Measurements from ENCODE around the gene CDK15. TPM values are rescaled to one million over a fixed set of nuclear protein-coding genes. Genes with fewer than 3 reads are reported as not detected.

CDK15 gene
- total RNA-seq (2021; ENCODE audit: unreplicated experiment) (not detected), Bru-seq, nascent RNA (percentile 2 among the genes with signal in this experiment), BruChase-seq, experiment 1, labeled RNA remaining after a 6-hour chase (not detected), BruChase-seq, experiment 2, labeled RNA remaining after a 2-hour chase (not detected)
- polyA plus RNA-seq (2012) = not detected in 2 replicates
- long read RNA-seq = 0 reads

GRCh38 chr2:201806442-201807170, at the start of gene CDK15:
Gene CDK15, plus strand, starts transcription at chr2:201806537. Its CDS starts 128 bp downstream, at chr2:201806665.
- intact Hi-C loops (cut with micrococcal nuclease) = no loop called here
- CTCF ChIA-PET = no interaction called here
- Histone ChIP-seq H3K4me1 (ENCODE audit: control insufficient read depth in 1 of 2, insufficient read depth in 2 of 2, low read length in 2 of 2) (no peaks in the 10 kb centered on the region), H3K4me2 (ENCODE audit: low read length) (no peak within 1 kb of the TSS), H3K79me2 (ENCODE audit: insufficient read depth, low read length) (no peaks in the 10 kb centered on the region), H4K20me1 (ENCODE audit: insufficient read depth) (no peaks in the 10 kb centered on the region), H3K27me3 (ENCODE audit: insufficient read depth, low read length) (no peaks in the 10 kb centered on the region), H2AFZ (ENCODE audit: low read depth, low read length, poor library complexity, severe bottlenecking) (no peak within 1 kb of the TSS), H3K9me3 (ENCODE audit: control insufficient read depth in 1 of 2, insufficient read depth in 1 of 2, low read depth in 1 of 2, low read length in 2 of 2) (no peaks in the 10 kb centered on the region), H3K9me2 (ENCODE audit: insufficient read depth) (no peaks in the 10 kb centered on the region), H3K27ac (ENCODE audit: low read depth, low read length) (no peak within 1 kb of the TSS), H3K4me3 (replicated peaks in 1 of 2; ENCODE audit: low read depth in 1 of 2, low read length in 2 of 2) (no peak within 1 kb of the TSS), H3K36me3 (ENCODE audit: control insufficient read depth in 1 of 2, insufficient read depth in 2 of 2, low read length in 2 of 2) (no peaks in the 10 kb centered on the region), H3K9ac (ENCODE audit: low read length) (no peak within 1 kb of the TSS)
- DNase-seq (ENCODE audit: low read depth, low spot score) (no peak), ATAC-seq (no peak)
- TF ChIP-seq EZH2 (IDR thresholded peaks at IDR 0.05) (no peak), YY1 (IDR thresholded peaks at IDR 0.05; ENCODE audit: extremely low read depth, insufficient replicate concordance, low read depth, low read length) (no peak), FOSL1 (IDR thresholded peaks at IDR 0.05; ENCODE audit: low read depth) (no peak), MAX (IDR thresholded peaks at IDR 0.05) (no peak), SRF (IDR thresholded peaks at IDR 0.05; ENCODE audit: low read depth) (no peak), EZH2phosphoT487 (IDR thresholded peaks at IDR 0.05; ENCODE audit: borderline replicate concordance) (no peak), JUND (IDR thresholded peaks at IDR 0.05) (no peak), POLR2AphosphoS5 (IDR thresholded peaks at IDR 0.05; ENCODE audit: low read depth, low read length) (no peak), SP1 (IDR thresholded peaks at IDR 0.05; ENCODE audit: low read depth) (no peak), ZNF274 (IDR thresholded peaks at IDR 0.05; ENCODE audit: low read depth, low read length) (no peak), ZBTB33 (IDR thresholded peaks at IDR 0.05; ENCODE audit: extremely low read depth, insufficient replicate concordance, low read length) (no peak), ELF1 (IDR thresholded peaks at IDR 0.05; ENCODE audit: borderline replicate concordance, low read depth) (no peak), TCF7L2 (IDR thresholded peaks at IDR 0.05; ENCODE audit: borderline replicate concordance, extremely low read depth, insufficient read depth, insufficient read length) (no peak), RAD21 (IDR thresholded peaks at IDR 0.05; ENCODE audit: low read depth) (no peak), EGR1 (IDR thresholded peaks at IDR 0.05; ENCODE audit: low read depth) (no peak), REST (IDR thresholded peaks at IDR 0.05; ENCODE audit: low read depth) (no peak), ZFX (IDR thresholded peaks at IDR 0.05) (no peak)
- RAD21 ChIA-PET (ENCODE audit: low non-redundant PET in 1 of 2, low total read pairs in 2 of 2, uncharacterized antibody in 2 of 2, unreplicated experiment in 2 of 2) = no interaction called here
- BruUV-seq (replicated peaks) = no TSS peak
- POLR2A ChIA-PET = no interaction called here

Data from HCT116 (cell line).